Activated CD8-positive, alpha-beta T cell treated with anti-CD3 and anti-CD28 coated beads for 36 hours (primary cell): Measurements from ENCODE around the gene SLC18A2. TPM values are rescaled to one million over a fixed set of nuclear protein-coding genes. Genes with fewer than 3 reads are reported as not detected.
A peak's percentile ranks its signal among the peaks of the same experiment; 100 is the strongest.

Source experiments
- ATAC-seq: fragments of 200-7000 bp; cut with Tn5 transposase; one replicate; pipeline ENCODE4 v1.10.0; 2021; ENCODE audit warnings: mild to moderate bottlenecking, moderate library complexity
- CTCF ChIA-PET: fragments of 350-600 bp; sonication (Branson Sonifier 250); formaldehyde crosslinking; loops from one replicate; lab custom pipeline; 2021; ENCODE audit warnings: antibody characterized with exemption; lab: Charles Lee
- POLR2A ChIA-PET: fragments of 350-600 bp; sonication (Branson Sonifier 250); formaldehyde crosslinking; loops from one replicate; lab custom pipeline; 2021; ENCODE audit warnings: antibody characterized with exemption; lab: Charles Lee
- DNase-seq: peaks from one replicate; pipeline ENCODE4 v3.0.0-alpha.2; 2020
- H3K27ac Mint-ChIP-seq: one replicate; pipeline ENCODE4 v1.8.0; 2021; ENCODE audit warnings: mild to moderate bottlenecking, mixed read lengths
- H3K27me3 Mint-ChIP-seq: one replicate; pipeline ENCODE4 v1.8.0; 2021; ENCODE audit warnings: mixed read lengths
- H3K36me3 Mint-ChIP-seq: one replicate; pipeline ENCODE4 v1.8.0; 2021; ENCODE audit warnings: low read depth, mixed read lengths
- H3K4me1 Mint-ChIP-seq: one replicate; pipeline ENCODE4 v1.8.0; 2021; ENCODE audit warnings: low read depth, mixed read lengths
- H3K4me3 Mint-ChIP-seq: one replicate; pipeline ENCODE4 v1.8.0; 2021; ENCODE audit warnings: mild to moderate bottlenecking, moderate library complexity, mixed read lengths
- H3K9me3 Mint-ChIP-seq: one replicate; pipeline ENCODE4 v1.8.0; 2021; ENCODE audit warnings: mixed read lengths
- intact Hi-C: fragments of 100-400 bp; cut with micrococcal nuclease; formaldehyde crosslinking; loops from one replicate; pipeline ENCODE4 v1.10.0; 2022
- total RNA-seq, 2 experiments: library from RNA; stranded (reverse); gene quantifications; one replicate each; pipeline ENCODE4 v1.2.3, GENCODE V29; 2021
- TF ChIP-seq, protein P1 (sequence below): fragments of 200-600 bp; IDR thresholded peaks from one replicate; pipeline ENCODE4 v1.8.0; 2022; ENCODE audit warnings: antibody characterized with exemption, mild to moderate bottlenecking

Gene SLC18A2
- total RNA-seq, 2 experiments from 2014 or later: 0.14 TPM; not detected in 1

- peaks cover 7% of the 10 kb centered on the region for H3K4me1 Mint-ChIP-seq
- peaks cover 30% of the 10 kb centered on the region for H3K27me3 Mint-ChIP-seq
- CTCF ChIA-PET: interaction anchor here (0.6 to 4.1 kb wide), 72 partner anchors 9 to 567 kb away, joined by 3 to 124 read pairs (median 6); no protein-coding TSS in a partner anchor
- H3K36me3 Mint-ChIP-seq: no peaks in the 10 kb centered on the region
- intact Hi-C loops: loop anchor here (5.0 kb wide), 2 partner anchors 61 to 106 kb away; no protein-coding TSS in a partner anchor
- H3K9me3 Mint-ChIP-seq: peaks cover 4% of the 10 kb centered on the region
- POLR2A ChIA-PET: interaction anchor here (0.8 to 0.9 kb wide), 2 partner anchors 37 to 95 kb away, joined by 3 read pairs; no protein-coding TSS in a partner anchor
- H3K27ac Mint-ChIP-seq: no peak overlapping the region
- TF ChIP-seq, protein P1, sequence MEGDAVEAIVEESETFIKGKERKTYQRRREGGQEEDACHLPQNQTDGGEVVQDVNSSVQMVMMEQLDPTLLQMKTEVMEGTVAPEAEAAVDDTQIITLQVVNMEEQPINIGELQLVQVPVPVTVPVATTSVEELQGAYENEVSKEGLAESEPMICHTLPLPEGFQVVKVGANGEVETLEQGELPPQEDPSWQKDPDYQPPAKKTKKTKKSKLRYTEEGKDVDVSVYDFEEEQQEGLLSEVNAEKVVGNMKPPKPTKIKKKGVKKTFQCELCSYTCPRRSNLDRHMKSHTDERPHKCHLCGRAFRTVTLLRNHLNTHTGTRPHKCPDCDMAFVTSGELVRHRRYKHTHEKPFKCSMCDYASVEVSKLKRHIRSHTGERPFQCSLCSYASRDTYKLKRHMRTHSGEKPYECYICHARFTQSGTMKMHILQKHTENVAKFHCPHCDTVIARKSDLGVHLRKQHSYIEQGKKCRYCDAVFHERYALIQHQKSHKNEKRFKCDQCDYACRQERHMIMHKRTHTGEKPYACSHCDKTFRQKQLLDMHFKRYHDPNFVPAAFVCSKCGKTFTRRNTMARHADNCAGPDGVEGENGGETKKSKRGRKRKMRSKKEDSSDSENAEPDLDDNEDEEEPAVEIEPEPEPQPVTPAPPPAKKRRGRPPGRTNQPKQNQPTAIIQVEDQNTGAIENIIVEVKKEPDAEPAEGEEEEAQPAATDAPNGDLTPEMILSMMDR: peak; percentile 99
- DNase-seq (peak; percentile 72), ATAC-seq (peak; percentile 91)
- H3K4me3 Mint-ChIP-seq: peak overlapping the region; percentile 70
Measured at GRCh38 chr10:117216611-117217195, 24.2 kb upstream of the SLC18A2 start.

- DNase-seq (peak; percentile 43), ATAC-seq (peak; percentile 70)
- H3K4me3 Mint-ChIP-seq: peak overlapping the region; percentile 70
- intact Hi-C loops: loop anchor here (5.0 kb wide), 2 partner anchors 60 to 105 kb away; no protein-coding TSS in a partner anchor
- no peak overlapping the region for H3K27ac Mint-ChIP-seq
- ChIA-PET POLR2A (interaction anchor here (0.8 to 0.9 kb wide), 2 partner anchors 37 to 94 kb away, joined by 3 read pairs; no protein-coding TSS in a partner anchor), CTCF (interaction anchor here (0.6 to 4.1 kb wide), 66 partner anchors 9 to 568 kb away, joined by 3 to 124 read pairs (median 6); no protein-coding TSS in a partner anchor)
- H3K9me3 Mint-ChIP-seq: peaks cover under 1% of the 10 kb centered on the region
- H3K4me1 Mint-ChIP-seq: peaks cover 7% of the 10 kb centered on the region
- TF ChIP-seq, protein P1: no peak
- no peaks in the 10 kb centered on the region for H3K36me3 Mint-ChIP-seq
- H3K27me3 Mint-ChIP-seq: peaks cover 30% of the 10 kb centered on the region
Measured at GRCh38 chr10:117217196-117217761, 23.6 kb upstream of the SLC18A2 start.

DNA sequence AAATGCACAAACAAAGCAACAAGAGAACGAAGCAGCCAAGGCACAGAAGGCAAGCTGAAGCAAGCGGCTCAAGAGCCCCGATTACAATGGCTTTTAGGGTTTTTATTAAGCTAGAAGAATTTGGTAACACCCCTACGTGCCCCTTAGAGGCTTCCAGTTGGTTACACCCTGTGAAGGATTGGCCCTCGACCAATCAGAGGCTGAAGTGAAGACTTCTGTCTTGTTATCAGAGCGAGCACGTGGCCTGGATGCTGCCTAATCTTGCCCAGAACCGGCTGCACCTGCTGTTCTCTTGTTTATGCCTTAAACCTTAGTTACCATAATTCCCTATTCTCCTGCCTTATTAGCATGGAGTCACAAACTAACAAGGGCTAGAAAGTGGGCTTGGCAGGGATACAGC is 22.3 kb upstream of the SLC18A2 start:
- Mint-ChIP-seq H3K27ac (no peak overlapping the region), H3K4me1 (peaks cover 7% of the 10 kb centered on the region), H3K4me3 (no peak overlapping the region), H3K27me3 (peaks cover 30% of the 10 kb centered on the region), H3K9me3 (no peaks in the 10 kb centered on the region), H3K36me3 (no peaks in the 10 kb centered on the region)
- CTCF ChIA-PET: interaction anchor here (3.0 to 4.1 kb wide), 2 partner anchors 7 to 101 kb away, joined by 28 to 124 read pairs; no protein-coding TSS in a partner anchor
- DNase-seq (no peak), ATAC-seq (no peak)
- POLR2A ChIA-PET: interaction anchor here (0.6 kb wide), 1 partner anchor 16 kb away, joined by 3 read pairs; no protein-coding TSS in a partner anchor
- intact Hi-C loops: loop anchor here (5.0 kb wide), 2 partner anchors 59 to 104 kb away; no protein-coding TSS in a partner anchor
- TF ChIP-seq, protein P1: no peak

DNA sequence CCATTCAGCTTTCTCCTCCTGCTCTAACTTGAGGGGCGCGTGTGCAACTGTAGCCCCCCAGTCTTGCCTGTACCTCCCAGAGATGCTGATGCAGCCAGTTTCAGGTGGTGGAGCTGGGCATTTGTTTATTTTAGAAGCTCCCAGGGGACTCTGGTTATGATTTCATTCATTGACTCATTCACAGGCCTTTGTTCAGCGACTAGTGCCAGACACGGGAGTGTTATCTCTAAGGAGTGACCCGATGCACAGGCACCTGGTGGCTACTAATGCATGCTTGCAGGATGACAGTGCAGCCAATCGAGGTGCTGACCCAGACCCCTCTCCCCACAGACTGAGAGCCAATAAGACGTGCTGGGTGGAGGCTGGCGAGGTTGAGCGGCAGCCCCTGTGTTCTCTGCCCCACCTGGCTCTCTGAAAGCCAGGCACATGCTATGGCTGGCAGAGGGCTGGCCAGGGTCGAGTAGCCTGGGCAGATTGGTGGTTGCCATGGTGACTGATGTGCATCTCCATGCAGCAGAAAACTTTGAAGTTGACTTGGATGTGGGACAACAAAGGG is 19.7 kb upstream of the SLC18A2 start:
- intact Hi-C loops: no loop called here
- H3K4me3 Mint-ChIP-seq: no peak overlapping the region
- H3K27me3 Mint-ChIP-seq: peaks cover 18% of the 10 kb centered on the region
- H3K27ac Mint-ChIP-seq: no peak overlapping the region
- no peaks in the 10 kb centered on the region for H3K9me3 Mint-ChIP-seq
- ATAC-seq (no peak), DNase-seq (no peak)
- peaks cover 7% of the 10 kb centered on the region for H3K4me1 Mint-ChIP-seq
- CTCF ChIA-PET: interaction anchor here (2.4 kb wide), 1 partner anchor 98 kb away, joined by 20 read pairs; no protein-coding TSS in a partner anchor
- POLR2A ChIA-PET: no interaction called here
- TF ChIP-seq, protein P1: no peak
- H3K36me3 Mint-ChIP-seq: no peaks in the 10 kb centered on the region
